Stimulated activated CD4-positive, alpha-beta T cell treated with anti-CD3 and anti-CD28 coated beads, Interleukin-1b, Interleukin-23, amount 100 ng/mL, for 1 hour (primary cell): ENCODE measurements around the gene NABP1.

Source experiments
- DNase-seq, 2 donors: peaks; one replicate each; pipeline ENCODE4 v3.0.0-alpha.2; 2020; ENCODE audit warnings: low read depth in 2 of 2

NABP1 gene

GRCh38 chr2:191649519-191649918, 28.4 kb upstream of the NABP1 start:
- no peak for DNase-seq

GRCh38 chr2:191650896-191651773, 26.8 kb upstream of the NABP1 start:
- no peak for DNase-seq

- DNase-seq: no peak
Measured at GRCh38 chr2:191653667-191654391, 24.1 kb upstream of the NABP1 start.

DNA sequence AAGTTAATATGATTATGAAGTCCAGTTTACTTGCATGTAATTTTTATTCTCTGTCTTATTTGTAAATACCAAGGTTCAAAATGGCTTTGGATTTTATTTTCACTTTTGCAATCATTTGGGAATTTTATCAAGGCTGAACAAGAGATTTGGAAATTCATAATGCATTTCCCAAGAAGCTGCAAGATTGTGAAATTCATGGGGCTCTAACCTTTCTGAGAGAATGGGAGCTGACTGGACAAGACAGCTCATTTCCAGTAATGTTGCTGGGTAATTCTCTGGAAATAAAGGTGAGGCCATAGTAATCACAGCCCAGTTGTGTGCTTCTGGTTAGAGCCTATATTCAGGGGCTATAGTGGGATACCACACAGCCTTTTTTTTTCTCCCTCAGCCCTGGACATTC, 21.5 kb upstream of the NABP1 start:
- no peak for DNase-seq

DNA sequence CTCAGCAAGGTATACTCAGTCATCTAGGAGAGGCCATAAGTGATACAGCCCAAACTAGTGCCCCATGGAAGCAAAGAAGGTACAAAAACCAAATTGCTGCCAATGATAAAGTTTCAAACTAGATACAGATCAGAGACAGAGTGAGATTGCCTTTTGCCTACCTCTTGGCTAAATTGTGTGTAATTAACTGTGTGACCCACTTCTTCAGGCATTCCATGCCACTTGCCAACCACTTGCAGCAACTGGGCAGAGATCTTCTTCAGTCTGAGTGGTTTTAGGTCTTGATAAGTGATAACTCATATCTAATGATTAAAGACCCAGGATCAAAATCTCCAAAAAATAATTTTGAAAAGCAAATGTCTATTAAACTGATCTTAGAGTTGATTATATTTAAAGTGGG, 21.1 kb upstream of the NABP1 start:
- DNase-seq: no peak

GRCh38 chr2:191657977-191658376, 20.0 kb upstream of the NABP1 start:
- no peak for DNase-seq

GRCh38 chr2:191659198-191659597, 18.7 kb upstream of the NABP1 start:
- no peak for DNase-seq

GRCh38 chr2:191660575-191660974, 17.4 kb upstream of the NABP1 start:
- DNase-seq: no peak

GRCh38 chr2:191661097-191661924, 16.6 kb upstream of the NABP1 start:
- DNase-seq: no peak

DNA sequence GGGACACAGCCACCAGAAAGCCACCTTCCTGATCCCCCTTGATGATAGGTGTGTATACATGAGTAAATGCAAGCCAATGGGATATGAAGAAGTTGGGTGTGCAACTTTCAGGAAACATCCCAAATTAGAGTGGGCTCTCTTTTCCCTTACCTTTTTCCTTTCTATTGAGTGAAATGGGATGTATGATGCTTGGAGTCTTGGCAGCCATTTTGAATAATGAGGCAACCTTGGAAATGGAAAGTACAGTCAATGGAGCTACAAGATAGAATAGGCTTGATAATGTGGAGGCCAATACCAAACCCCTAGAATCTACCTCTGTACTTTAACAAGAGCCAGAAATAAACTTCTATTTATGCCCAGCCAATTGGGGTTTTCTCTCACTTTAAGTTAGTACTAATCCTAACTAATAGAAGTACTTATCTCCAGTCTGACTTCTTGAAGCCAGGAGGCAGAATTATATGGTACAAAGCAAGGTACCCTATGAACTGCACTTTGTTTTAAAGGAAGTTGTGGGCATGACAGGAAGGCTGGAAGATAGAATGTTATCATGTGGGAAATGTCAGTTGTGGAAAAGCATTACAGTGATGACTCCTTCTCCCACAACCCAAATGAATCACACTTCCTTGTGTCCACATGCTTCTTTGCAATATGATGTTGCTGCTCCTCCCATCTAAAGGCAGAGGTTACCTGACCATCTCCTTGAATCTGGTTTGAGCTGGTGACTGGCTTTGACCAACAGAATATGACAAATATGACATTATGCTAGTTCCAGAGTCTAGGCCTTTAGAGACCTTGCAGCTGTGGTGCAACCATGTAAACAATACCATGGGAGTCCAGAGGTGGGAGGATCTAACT, 12.9 kb upstream of the NABP1 start:
- no peak for DNase-seq

GRCh38 chr2:191666226-191666625, 11.7 kb upstream of the NABP1 start:
- DNase-seq: no peak

GRCh38 chr2:191666732-191667131, 11.2 kb upstream of the NABP1 start:
- DNase-seq: no peak

- no peak for DNase-seq
Measured at GRCh38 chr2:191670076-191670475, 7.9 kb upstream of the NABP1 start.

GRCh38 chr2:191670787-191671186, 7.1 kb upstream of the NABP1 start:
- no peak for DNase-seq

DNA sequence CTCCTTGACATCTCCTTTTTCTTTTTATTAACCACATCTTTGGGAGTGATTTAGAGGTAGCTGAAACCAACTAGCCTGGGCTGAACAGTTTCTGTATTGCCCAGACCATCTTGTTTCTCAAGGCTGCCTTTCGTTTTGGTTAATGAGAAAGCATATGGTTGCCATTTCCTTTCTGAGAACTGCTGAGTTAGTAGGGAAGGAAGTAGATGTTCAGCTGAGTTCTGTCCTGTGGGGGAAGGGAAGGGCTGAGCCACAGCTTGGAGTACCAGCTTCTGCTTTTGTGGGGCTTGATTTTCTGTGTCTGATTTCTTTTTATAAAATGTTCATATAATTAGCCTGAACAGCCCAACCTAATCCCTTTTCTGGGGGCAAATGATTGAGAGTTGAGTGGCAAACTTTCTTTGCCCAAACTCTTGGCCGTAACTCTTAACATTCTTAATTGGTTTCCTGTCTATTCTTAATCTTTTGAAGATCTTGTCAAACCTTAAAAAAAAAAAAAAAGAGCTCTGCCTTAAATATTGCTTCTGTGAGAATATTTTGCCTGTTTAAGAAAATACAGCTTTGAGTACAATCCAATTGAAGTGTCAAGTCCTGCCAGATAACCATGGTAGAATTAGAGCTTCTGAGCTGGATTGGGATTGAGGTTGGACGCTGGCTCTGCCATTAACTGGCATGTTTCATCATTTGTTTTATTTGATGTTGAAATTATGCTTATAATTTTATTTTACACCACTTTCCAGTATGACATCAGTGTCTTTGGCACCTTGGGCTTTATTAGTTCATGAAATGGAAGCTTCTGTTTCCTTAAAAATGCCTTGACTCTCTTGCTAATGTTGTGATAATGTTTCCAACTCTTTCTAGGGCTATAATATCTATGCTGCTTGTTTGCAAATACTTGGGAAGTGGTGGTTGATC, 1.9 kb upstream of the NABP1 start:
- no peak for DNase-seq

DNA sequence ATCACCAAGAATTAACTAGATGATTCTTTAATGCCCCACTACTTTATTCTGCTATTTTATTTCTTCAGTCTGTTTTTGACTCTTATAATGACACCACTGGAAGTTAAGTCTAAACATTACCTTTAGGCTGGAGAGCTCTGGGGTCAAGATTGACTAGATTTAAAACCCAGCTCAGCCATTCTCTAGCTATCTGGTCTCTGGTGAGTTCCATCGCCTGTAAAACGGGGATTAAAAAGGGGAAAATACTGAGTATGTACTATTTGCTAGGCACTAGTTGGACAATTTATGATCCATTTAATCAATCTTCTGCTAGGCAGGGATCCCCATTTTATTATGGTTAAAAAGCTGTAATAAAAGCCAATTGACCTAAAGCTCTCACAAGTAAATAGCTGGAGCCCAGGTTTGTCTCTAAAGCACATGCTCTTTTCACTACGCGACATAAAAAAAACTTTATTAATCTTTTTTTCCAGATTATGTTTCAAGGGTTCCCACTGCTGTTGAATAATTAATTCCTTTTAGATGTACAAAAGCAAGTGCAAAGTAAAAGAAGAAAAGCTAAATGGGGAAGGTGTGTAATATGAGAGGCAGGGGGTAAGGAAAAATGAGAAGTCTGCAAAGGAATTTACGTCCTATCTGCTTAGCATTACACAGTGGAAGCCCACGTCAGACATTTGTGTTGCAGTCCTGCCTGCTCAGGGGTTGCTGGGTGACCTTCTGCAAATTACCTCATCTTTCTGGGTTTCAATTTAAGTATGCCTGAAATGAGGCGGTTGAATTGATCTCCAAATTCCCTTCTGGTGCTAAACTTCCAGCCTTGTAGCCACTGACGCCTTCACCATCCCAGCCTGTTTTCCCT, 918 bp upstream of the NABP1 start:
- DNase-seq: no peak

- DNase-seq: peak in 1 of 2 donors; percentile 54
Measured at GRCh38 chr2:191678437-191679100, 633 bp downstream of the NABP1 start.

DNA sequence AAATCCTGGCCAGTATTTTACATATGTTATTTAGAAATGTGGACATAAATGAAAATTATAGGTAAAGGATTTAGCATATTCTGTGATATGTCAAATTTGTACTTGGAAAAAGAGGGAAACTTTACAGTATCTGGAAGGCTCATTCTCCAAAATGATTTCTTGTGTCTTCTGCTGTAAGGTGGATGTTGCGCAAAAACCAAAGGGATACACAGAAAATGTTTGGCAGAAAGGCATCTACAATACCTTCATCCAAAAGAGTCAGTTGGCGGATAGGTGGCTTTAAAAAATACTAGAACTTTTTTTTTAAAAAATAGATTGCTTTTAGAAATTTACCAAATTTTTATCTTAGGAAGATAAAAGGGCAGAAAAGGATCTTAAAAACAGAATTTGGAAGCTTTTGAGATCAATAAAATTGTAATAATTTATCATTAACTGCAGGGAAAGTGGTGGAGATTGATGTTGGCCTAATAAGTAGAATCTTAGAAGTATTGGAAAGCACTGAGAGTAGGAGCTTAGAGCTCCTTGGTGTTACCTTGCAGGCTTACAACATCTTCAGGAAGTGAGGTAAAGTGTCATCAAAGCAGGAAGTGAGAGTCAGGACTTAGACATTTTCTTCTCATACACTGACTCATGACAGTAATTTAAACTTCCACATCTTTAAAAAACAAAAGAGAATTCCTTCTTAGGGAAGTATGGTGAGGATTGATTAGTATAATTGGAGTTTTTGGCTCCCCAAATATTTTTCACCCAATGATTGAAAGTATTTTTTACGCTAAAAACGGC, 2.1 kb downstream of the NABP1 start:
- DNase-seq: no peak
